ENCODE measurements around the gene PADI2. TPM values are rescaled to one million over a fixed set of nuclear protein-coding genes. Genes with fewer than 3 reads are reported as not detected.

Gene PADI2
- total and polyA plus RNA-seq, 2 experiments from 2014 or later: 1.7 to 4.3 TPM

DNA sequence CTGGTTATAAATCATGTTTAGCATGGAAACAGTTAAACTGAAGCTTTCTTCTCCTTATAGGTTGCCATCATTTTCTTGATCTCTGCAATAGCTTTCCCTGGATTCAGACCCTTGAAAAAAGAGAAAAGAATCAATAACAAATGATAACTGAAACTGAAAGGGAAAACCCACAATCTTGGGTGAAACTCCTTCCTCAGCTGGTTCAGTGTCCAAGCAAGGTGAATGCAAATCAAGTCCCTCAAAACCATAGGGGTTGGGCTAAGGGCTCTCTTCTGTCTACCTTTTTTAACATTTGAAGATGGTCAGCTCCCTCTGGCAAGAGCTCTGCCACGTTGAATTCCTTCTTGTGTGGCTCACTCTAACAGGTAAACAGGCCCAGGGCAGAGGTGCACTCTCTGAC lies 100.4 kb downstream of the PADI2 start (continued):
- no peak for TF ChIP-seq ETS1 (IDR thresholded peaks at IDR 0.05)
- TF ChIP-seq CREB1 (CRISPR knock-in tag; IDR thresholded peaks at IDR 0.05; ENCODE audit: low read depth): no peak
- TF ChIP-seq EZH2 (IDR thresholded peaks at IDR 0.05; ENCODE audit: low read depth, unreplicated experiment): no peak
- no peak for TF ChIP-seq NANOG (IDR thresholded peaks at IDR 0.05; ENCODE audit: borderline replicate concordance)

GRCh38 chr1:17017435-17017834 lies 101.8 kb downstream of the PADI2 start:
- ATAC-seq (no peak), DNase-seq (ENCODE audit: low spot score) (no peak)
- no peak overlapping the region for H3K4me3 ChIP-seq
- peaks cover 9% of the 10 kb centered on the region for H3K36me3 ChIP-seq (ENCODE audit: insufficient read depth)
- no peaks in the 10 kb centered on the region for H3K79me2 ChIP-seq (replicated peaks; ENCODE audit: insufficient read depth)
- H3K27me3 Mint-ChIP-seq (ENCODE audit: insufficient read depth, low read depth, poor library complexity): peaks cover 19% of the 10 kb centered on the region
- no peaks in the 10 kb centered on the region for H3K9me3 Mint-ChIP-seq
- peaks cover 8% of the 10 kb centered on the region; the same call in 1 of the 2 replicates for H4K20me1 ChIP-seq (replicated peaks; ENCODE audit: insufficient read depth)
- H3K27ac ChIP-seq (ENCODE audit: low read depth): no peak overlapping the region
- no peaks in the 10 kb centered on the region for H3K27me3 ChIP-seq (ENCODE audit: insufficient read depth)
- H3K4me3 Mint-ChIP-seq: no peak overlapping the region
- H3K27ac Mint-ChIP-seq: no peak overlapping the region
- no peaks in the 10 kb centered on the region for H3K9me2 ChIP-seq (ENCODE audit: insufficient read depth)
- H3K4me2 ChIP-seq: no peak overlapping the region
- H3K4me1 Mint-ChIP-seq: peaks cover 37% of the 10 kb centered on the region
- H3K36me3 Mint-ChIP-seq (ENCODE audit: low read depth): peaks cover 46% of the 10 kb centered on the region
- peaks cover 37% of the 10 kb centered on the region for H3K4me1 ChIP-seq (ENCODE audit: insufficient read depth)
- H2AFZ ChIP-seq: no peak overlapping the region
- peaks cover 9% of the 10 kb centered on the region; the same call in 1 of the 2 replicates for H3F3A ChIP-seq (replicated peaks; ENCODE audit: low read depth)
- TF ChIP-seq NANOG (IDR thresholded peaks at IDR 0.05; ENCODE audit: borderline replicate concordance): no peak
- TF ChIP-seq CREB1 (CRISPR knock-in tag; IDR thresholded peaks at IDR 0.05; ENCODE audit: low read depth): no peak
- no peak for TF ChIP-seq EZH2 (IDR thresholded peaks at IDR 0.05; ENCODE audit: low read depth, unreplicated experiment)
- TF ChIP-seq STAT1 (IDR thresholded peaks at IDR 0.05; ENCODE audit: unreplicated experiment): no peak
- no peak for TF ChIP-seq ETS1 (IDR thresholded peaks at IDR 0.05)
- no peak for TF ChIP-seq ZNF331 (CRISPR knock-in tag; IDR thresholded peaks at IDR 0.05; ENCODE audit: low read depth)
- TF ChIP-seq EZH2phosphoT487 (IDR thresholded peaks at IDR 0.05; ENCODE audit: unreplicated experiment): no peak
- no peak for TF ChIP-seq JUNB (IDR thresholded peaks at IDR 0.05; ENCODE audit: unreplicated experiment)
- TF ChIP-seq POLR2AphosphoS5 (IDR thresholded peaks at IDR 0.05; ENCODE audit: low read depth): no peak
- TF ChIP-seq, protein P1, sequence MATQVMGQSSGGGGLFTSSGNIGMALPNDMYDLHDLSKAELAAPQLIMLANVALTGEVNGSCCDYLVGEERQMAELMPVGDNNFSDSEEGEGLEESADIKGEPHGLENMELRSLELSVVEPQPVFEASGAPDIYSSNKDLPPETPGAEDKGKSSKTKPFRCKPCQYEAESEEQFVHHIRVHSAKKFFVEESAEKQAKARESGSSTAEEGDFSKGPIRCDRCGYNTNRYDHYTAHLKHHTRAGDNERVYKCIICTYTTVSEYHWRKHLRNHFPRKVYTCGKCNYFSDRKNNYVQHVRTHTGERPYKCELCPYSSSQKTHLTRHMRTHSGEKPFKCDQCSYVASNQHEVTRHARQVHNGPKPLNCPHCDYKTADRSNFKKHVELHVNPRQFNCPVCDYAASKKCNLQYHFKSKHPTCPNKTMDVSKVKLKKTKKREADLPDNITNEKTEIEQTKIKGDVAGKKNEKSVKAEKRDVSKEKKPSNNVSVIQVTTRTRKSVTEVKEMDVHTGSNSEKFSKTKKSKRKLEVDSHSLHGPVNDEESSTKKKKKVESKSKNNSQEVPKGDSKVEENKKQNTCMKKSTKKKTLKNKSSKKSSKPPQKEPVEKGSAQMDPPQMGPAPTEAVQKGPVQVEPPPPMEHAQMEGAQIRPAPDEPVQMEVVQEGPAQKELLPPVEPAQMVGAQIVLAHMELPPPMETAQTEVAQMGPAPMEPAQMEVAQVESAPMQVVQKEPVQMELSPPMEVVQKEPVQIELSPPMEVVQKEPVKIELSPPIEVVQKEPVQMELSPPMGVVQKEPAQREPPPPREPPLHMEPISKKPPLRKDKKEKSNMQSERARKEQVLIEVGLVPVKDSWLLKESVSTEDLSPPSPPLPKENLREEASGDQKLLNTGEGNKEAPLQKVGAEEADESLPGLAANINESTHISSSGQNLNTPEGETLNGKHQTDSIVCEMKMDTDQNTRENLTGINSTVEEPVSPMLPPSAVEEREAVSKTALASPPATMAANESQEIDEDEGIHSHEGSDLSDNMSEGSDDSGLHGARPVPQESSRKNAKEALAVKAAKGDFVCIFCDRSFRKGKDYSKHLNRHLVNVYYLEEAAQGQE (IDR thresholded peaks at IDR 0.05; ENCODE audit: unreplicated experiment): no peak
- TF ChIP-seq, protein P2, sequence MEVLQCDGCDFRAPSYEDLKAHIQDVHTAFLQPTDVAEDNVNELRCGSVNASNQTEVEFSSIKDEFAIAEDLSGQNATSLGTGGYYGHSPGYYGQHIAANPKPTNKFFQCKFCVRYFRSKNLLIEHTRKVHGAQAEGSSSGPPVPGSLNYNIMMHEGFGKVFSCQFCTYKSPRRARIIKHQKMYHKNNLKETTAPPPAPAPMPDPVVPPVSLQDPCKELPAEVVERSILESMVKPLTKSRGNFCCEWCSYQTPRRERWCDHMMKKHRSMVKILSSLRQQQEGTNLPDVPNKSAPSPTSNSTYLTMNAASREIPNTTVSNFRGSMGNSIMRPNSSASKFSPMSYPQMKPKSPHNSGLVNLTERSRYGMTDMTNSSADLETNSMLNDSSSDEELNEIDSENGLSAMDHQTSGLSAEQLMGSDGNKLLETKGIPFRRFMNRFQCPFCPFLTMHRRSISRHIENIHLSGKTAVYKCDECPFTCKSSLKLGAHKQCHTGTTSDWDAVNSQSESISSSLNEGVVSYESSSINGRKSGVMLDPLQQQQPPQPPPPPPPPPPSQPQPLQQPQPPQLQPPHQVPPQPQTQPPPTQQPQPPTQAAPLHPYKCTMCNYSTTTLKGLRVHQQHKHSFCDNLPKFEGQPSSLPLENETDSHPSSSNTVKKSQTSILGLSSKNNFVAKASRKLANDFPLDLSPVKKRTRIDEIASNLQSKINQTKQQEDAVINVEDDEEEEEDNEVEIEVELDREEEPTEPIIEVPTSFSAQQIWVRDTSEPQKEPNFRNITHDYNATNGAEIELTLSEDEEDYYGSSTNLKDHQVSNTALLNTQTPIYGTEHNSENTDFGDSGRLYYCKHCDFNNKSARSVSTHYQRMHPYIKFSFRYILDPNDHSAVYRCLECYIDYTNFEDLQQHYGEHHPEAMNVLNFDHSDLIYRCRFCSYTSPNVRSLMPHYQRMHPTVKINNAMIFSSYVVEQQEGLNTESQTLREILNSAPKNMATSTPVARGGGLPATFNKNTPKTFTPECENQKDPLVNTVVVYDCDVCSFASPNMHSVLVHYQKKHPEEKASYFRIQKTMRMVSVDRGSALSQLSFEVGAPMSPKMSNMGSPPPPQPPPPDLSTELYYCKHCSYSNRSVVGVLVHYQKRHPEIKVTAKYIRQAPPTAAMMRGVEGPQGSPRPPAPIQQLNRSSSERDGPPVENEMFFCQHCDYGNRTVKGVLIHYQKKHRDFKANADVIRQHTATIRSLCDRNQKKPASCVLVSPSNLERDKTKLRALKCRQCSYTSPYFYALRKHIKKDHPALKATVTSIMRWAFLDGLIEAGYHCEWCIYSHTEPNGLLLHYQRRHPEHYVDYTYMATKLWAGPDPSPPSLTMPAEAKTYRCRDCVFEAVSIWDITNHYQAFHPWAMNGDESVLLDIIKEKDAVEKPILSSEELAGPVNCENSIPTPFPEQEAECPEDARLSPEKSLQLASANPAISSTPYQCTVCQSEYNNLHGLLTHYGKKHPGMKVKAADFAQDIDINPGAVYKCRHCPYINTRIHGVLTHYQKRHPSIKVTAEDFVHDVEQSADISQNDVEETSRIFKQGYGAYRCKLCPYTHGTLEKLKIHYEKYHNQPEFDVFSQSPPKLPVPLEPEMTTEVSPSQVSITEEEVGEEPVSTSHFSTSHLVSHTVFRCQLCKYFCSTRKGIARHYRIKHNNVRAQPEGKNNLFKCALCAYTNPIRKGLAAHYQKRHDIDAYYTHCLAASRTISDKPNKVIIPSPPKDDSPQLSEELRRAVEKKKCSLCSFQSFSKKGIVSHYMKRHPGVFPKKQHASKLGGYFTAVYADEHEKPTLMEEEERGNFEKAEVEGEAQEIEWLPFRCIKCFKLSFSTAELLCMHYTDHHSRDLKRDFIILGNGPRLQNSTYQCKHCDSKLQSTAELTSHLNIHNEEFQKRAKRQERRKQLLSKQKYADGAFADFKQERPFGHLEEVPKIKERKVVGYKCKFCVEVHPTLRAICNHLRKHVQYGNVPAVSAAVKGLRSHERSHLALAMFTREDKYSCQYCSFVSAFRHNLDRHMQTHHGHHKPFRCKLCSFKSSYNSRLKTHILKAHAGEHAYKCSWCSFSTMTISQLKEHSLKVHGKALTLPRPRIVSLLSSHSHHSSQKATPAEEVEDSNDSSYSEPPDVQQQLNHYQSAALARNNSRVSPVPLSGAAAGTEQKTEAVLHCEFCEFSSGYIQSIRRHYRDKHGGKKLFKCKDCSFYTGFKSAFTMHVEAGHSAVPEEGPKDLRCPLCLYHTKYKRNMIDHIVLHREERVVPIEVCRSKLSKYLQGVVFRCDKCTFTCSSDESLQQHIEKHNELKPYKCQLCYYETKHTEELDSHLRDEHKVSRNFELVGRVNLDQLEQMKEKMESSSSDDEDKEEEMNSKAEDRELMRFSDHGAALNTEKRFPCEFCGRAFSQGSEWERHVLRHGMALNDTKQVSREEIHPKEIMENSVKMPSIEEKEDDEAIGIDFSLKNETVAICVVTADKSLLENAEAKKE (CRISPR knock-in tag; IDR thresholded peaks at IDR 0.05): no peak
- TF ChIP-seq ZNF114 (CRISPR knock-in tag; IDR thresholded peaks at IDR 0.05): no peak
